Keratinocyte (primary cell): ENCODE results near the gene SMG1.
"Not testable (repeated sequence)": the region's sequence is repeated elsewhere in the genome, so short reads cannot be mapped to it uniquely, and the experiment has no call there.

Experiments
- EZH2 ChIP-seq: IDR thresholded peaks from one replicate; pipeline ENCODE4 v1.6.1; 2012; ENCODE audit warnings: inconsistent platforms, mild to moderate bottlenecking, low read length, moderate library complexity
- TF ChIP-seq, protein P1 (sequence below), 3 experiments: IDR thresholded peaks in 1 of 3; conservative IDR thresholded peaks in 1 of 3; optimal IDR thresholded peaks in 1 of 3; 2 replicates in 2 of 3; 3 replicates in 1 of 3; pipeline versions ENCODE3 to v1.5.1; 2011; ENCODE audit warnings: low read length in 3 of 3, mild to moderate bottlenecking in 3 of 3, moderate library complexity in 2 of 3, control low read depth in 1 of 3, inconsistent platforms in 1 of 3; ENCODE audit not compliant: insufficient read depth in 2 of 3; ENCODE audit errors: extremely low read depth in 1 of 3

DNA sequence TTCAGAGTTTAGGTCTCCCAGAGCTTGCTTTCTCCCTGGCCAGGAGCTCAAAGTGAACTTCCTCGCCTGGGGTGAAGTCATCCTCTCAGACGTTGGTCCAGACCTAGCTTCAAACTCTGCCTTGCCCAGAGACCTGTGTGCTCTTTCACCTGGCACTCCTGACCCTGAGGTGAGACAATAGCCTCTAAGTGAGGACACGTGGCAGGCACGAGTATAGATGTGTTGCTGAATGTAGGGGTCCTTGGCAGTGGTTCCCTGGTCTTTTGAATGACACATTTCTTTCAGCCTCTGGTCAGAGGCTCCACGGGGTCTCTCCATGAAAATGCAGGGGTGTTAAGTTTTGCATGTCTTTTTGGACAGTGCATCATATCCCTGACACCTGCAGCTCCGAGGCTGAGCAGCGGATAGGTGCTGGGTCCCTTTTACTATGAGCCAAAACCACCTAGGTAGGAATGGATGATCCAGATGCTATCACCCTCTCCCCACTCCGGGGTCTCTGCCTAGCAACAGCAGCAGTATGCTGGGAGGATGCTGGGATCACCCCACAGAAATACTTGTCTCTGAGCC, 145.7 kb downstream of the SMG1 start:
- TF ChIP-seq, protein P1, sequence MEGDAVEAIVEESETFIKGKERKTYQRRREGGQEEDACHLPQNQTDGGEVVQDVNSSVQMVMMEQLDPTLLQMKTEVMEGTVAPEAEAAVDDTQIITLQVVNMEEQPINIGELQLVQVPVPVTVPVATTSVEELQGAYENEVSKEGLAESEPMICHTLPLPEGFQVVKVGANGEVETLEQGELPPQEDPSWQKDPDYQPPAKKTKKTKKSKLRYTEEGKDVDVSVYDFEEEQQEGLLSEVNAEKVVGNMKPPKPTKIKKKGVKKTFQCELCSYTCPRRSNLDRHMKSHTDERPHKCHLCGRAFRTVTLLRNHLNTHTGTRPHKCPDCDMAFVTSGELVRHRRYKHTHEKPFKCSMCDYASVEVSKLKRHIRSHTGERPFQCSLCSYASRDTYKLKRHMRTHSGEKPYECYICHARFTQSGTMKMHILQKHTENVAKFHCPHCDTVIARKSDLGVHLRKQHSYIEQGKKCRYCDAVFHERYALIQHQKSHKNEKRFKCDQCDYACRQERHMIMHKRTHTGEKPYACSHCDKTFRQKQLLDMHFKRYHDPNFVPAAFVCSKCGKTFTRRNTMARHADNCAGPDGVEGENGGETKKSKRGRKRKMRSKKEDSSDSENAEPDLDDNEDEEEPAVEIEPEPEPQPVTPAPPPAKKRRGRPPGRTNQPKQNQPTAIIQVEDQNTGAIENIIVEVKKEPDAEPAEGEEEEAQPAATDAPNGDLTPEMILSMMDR (optimal IDR thresholded peaks at IDR 0.05 in 1 of 3, IDR thresholded peaks at IDR 0.05 in 1 of 3, conservative IDR thresholded peaks at IDR 0.05 in 1 of 3; ENCODE audit: extremely low read depth in 1 of 3, insufficient read depth in 2 of 3, low read length in 3 of 3): not testable (repeated sequence)
- TF ChIP-seq EZH2: not testable (repeated sequence)
